DND-41 (cell line): ENCODE results near the gene CBARP.

Experiments used
- ATAC-seq: fragments of 200-7000 bp; cut with Tn5 transposase; 3 replicates; pipeline ENCODE4 v1.9.1; 2021; ENCODE audit warnings: low read depth; ENCODE audit not compliant: insufficient read depth
- DNase-seq: peaks from one replicate; pipeline ENCODE4 v3.0.0-alpha.2; 2020
- H2AFZ ChIP-seq: 2 replicates; pipeline ENCODE4 v1.6.0; 2012; ENCODE audit warnings: low read depth, low read length
- H3K27ac ChIP-seq: 2 replicates; pipeline ENCODE4 v1.5.1; 2012; ENCODE audit warnings: low read length, inconsistent platforms
- H3K27me3 ChIP-seq: fragments of 200-600 bp; sonication (generic); 2 replicates; pipeline ENCODE4 v1.6.0; 2012; ENCODE audit warnings: low read length, mild to moderate bottlenecking, inconsistent platforms; ENCODE audit not compliant: insufficient read depth, poor library complexity
- H3K36me3 ChIP-seq: 2 replicates; pipeline ENCODE4 v1.5.1; 2012; ENCODE audit warnings: low read length, inconsistent platforms; ENCODE audit not compliant: insufficient read depth
- H3K4me1 ChIP-seq: 2 replicates; pipeline ENCODE4 v1.5.1; 2012; ENCODE audit warnings: mild to moderate bottlenecking, low read length; ENCODE audit not compliant: insufficient read depth
- H3K4me2 ChIP-seq: 2 replicates; pipeline ENCODE4 v1.6.0; 2012; ENCODE audit warnings: mild to moderate bottlenecking, moderate library complexity, low read length, inconsistent platforms; ENCODE audit not compliant: insufficient read depth
- H3K4me3 ChIP-seq, 2 experiments: fragments of 200-600 bp in 1 of 2; shearing (Covaris generic) in 1 of 2; 2 replicates each; pipeline ENCODE4 v1.5.1; 2012 to 2016; ENCODE audit warnings: inconsistent platforms in 2 of 2, low read length in 2 of 2, mild to moderate bottlenecking in 2 of 2, low read depth in 1 of 2, moderate library complexity in 1 of 2
- H3K79me2 ChIP-seq: 2 replicates; pipeline ENCODE4 v1.6.0; 2012; ENCODE audit warnings: low read length, inconsistent platforms; ENCODE audit not compliant: insufficient read depth
- H3K9ac ChIP-seq: 2 replicates; pipeline ENCODE4 v1.6.0; 2012; ENCODE audit warnings: low read depth, mild to moderate bottlenecking, inconsistent platforms, low read length, moderate library complexity
- H3K9me3 ChIP-seq: 2 replicates; pipeline ENCODE4 v1.5.1; 2012; ENCODE audit warnings: low read length, moderate library complexity, mild to moderate bottlenecking, inconsistent platforms; ENCODE audit not compliant: insufficient read depth, severe bottlenecking
- H4K20me1 ChIP-seq: 2 replicates; pipeline ENCODE4 v1.6.0; 2012; ENCODE audit warnings: low read length; ENCODE audit not compliant: insufficient read depth
- EZH2 ChIP-seq: IDR thresholded peaks from 3 replicates; pipeline ENCODE4 v1.6.1; 2012; ENCODE audit warnings: borderline replicate concordance, low read depth, mild to moderate bottlenecking, moderate library complexity, low read length, inconsistent platforms; ENCODE audit not compliant: severe bottlenecking
- TF ChIP-seq, protein P1 (sequence below): IDR thresholded peaks from 2 replicates; pipeline ENCODE4 v1.5.1; 2012; ENCODE audit warnings: borderline replicate concordance, low read length, moderate library complexity, mild to moderate bottlenecking; ENCODE audit not compliant: poor library complexity, severe bottlenecking; ENCODE audit errors: extremely low read depth

The CBARP gene

DNA sequence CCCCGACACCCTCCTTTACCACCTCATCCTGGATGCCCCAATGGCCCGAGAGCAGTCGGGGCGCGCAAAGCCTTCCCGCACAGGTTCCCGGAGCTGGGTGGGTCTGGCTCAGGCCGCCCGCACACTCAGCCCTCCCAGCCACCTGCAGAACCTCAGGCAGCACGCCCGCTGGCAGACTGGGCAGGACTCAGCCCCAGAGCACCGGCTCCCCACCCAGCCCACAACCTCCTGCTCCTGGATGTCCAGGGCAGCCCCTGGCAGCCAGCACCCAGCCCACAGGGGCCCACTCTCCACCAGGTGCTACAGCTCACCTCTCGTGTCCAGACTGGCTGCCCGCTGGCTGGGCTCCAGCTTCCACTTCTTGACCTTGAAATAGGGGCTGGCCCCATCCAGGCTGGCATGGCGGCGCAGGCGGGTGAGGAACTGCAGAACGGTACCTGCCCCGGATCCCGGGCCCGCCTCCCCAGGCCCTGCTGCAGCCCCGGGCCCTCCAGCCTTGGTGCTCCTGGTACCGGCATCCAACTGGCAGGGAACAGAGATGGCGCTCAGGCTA, 4.6 kb downstream of the CBARP start:
- H3K9ac ChIP-seq: no peak overlapping the region
- H3K36me3 ChIP-seq: no peaks in the 10 kb centered on the region
- H3K9me3 ChIP-seq: no peaks in the 10 kb centered on the region
- H4K20me1 ChIP-seq: no peaks in the 10 kb centered on the region
- H2AFZ ChIP-seq: no peak overlapping the region
- no peak for ATAC-seq
- DNase-seq: no peak
- no peak overlapping the region for H3K4me2 ChIP-seq
- H3K4me1 ChIP-seq: peaks cover 12% of the 10 kb centered on the region
- H3K4me3 ChIP-seq: no peak overlapping the region
- peaks cover 6% of the 10 kb centered on the region for H3K27me3 ChIP-seq
- no peaks in the 10 kb centered on the region for H3K79me2 ChIP-seq
- TF ChIP-seq EZH2: no peak
- TF ChIP-seq, protein P1, sequence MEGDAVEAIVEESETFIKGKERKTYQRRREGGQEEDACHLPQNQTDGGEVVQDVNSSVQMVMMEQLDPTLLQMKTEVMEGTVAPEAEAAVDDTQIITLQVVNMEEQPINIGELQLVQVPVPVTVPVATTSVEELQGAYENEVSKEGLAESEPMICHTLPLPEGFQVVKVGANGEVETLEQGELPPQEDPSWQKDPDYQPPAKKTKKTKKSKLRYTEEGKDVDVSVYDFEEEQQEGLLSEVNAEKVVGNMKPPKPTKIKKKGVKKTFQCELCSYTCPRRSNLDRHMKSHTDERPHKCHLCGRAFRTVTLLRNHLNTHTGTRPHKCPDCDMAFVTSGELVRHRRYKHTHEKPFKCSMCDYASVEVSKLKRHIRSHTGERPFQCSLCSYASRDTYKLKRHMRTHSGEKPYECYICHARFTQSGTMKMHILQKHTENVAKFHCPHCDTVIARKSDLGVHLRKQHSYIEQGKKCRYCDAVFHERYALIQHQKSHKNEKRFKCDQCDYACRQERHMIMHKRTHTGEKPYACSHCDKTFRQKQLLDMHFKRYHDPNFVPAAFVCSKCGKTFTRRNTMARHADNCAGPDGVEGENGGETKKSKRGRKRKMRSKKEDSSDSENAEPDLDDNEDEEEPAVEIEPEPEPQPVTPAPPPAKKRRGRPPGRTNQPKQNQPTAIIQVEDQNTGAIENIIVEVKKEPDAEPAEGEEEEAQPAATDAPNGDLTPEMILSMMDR: no peak
- H3K27ac ChIP-seq: no peak overlapping the region

DNA sequence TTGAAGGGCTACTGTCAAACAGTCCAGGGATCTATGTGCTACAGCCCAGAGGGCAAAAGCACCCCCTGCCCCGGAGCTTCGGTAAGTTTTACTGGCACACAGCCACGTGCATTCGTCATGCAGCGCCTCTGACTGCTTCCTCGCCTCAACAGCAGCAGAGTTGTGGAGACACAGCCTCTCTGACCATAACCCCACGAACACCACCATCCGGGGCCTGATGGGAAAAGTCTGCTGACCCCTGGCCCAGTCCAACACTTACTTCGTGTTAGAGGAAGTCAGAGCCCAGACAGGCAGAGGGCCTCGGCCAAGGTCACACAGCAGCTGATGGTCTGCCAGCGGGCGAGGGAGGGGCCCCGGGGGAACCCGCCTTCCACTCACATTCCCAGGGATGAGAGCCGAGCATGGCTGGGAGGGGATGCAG, 5.1 kb downstream of the CBARP start:
- Histone ChIP-seq H3K27me3 (peaks cover 6% of the 10 kb centered on the region), H3K9ac (no peak overlapping the region), H3K4me3 (no peak overlapping the region), H3K4me1 (peaks cover 9% of the 10 kb centered on the region), H3K27ac (no peak overlapping the region), H2AFZ (no peak overlapping the region), H3K36me3 (peaks cover under 1% of the 10 kb centered on the region; the same call in 1 of the 2 replicates), H3K4me2 (no peak overlapping the region), H3K79me2 (no peaks in the 10 kb centered on the region), H4K20me1 (no peaks in the 10 kb centered on the region), H3K9me3 (no peaks in the 10 kb centered on the region)
- ATAC-seq (no peak), DNase-seq (no peak)
- TF ChIP-seq EZH2: no peak
- TF ChIP-seq, protein P1: no peak

- Histone ChIP-seq H3K79me2 (no peaks in the 10 kb centered on the region), H2AFZ (no peak overlapping the region), H3K4me3 (no peak overlapping the region), H3K27ac (no peak overlapping the region), H3K27me3 (peaks cover under 1% of the 10 kb centered on the region), H3K9ac (no peak overlapping the region), H3K36me3 (peaks cover 7% of the 10 kb centered on the region; the same call in 1 of the 2 replicates), H3K4me2 (no peak overlapping the region), H3K9me3 (no peaks in the 10 kb centered on the region), H3K4me1 (peaks cover 2% of the 10 kb centered on the region), H4K20me1 (no peaks in the 10 kb centered on the region)
- no peak for DNase-seq
- TF ChIP-seq, protein P1: no peak
- no peak for TF ChIP-seq EZH2
- ATAC-seq: no peak
Measured at GRCh38 chr19:1231729-1232637, 5.8 kb downstream of the CBARP start.
